ENCODE data around the gene FOXP1. TPM values are rescaled to one million over a fixed set of nuclear protein-coding genes. Genes with fewer than 3 reads are reported as not detected.

Gene FOXP1
- total RNA-seq, 1 experiment from 2014 or later: 75.3 TPM

GRCh38 chr3:71484452-71484851 lies 99.1 kb downstream of the FOXP1 start:
- no peak overlapping the region for H3K9ac ChIP-seq (ENCODE audit: extremely low read depth, insufficient read length, low read length)
- no peak overlapping the region for H4K5ac ChIP-seq (ENCODE audit: insufficient read length, low read depth, low read length)
- H3K27ac ChIP-seq (ENCODE audit: insufficient read length, low read depth, low read length): no peak overlapping the region
- no peak overlapping the region for H4K91ac ChIP-seq (ENCODE audit: insufficient read length, low read depth, low read length)
- H3K27ac Mint-ChIP-seq: no peak overlapping the region
- no peaks in the 10 kb centered on the region for H3K79me2 ChIP-seq (ENCODE audit: insufficient read depth, low read length)
- H2BK12ac ChIP-seq (ENCODE audit: insufficient read length, low read depth, low read length): no peak overlapping the region
- H3K18ac ChIP-seq (ENCODE audit: insufficient read length, low read depth, low read length): no peak overlapping the region
- H3K9me3 Mint-ChIP-seq: no peaks in the 10 kb centered on the region; a peak in 1 of 5 replicates
- no peak overlapping the region for H2BK5ac ChIP-seq (ENCODE audit: insufficient read length, low read length)
- H2BK15ac ChIP-seq (ENCODE audit: low read depth, low read length): no peak overlapping the region
- H3K56ac ChIP-seq (ENCODE audit: insufficient read length, low read depth, low read length): no peak overlapping the region
- no peak for DNase-seq
- H4K8ac ChIP-seq (replicated peaks; ENCODE audit: insufficient read length, low read depth, low read length): no peak overlapping the region
- no peaks in the 10 kb centered on the region for H3K79me1 ChIP-seq (ENCODE audit: insufficient read depth, low read depth, low read length, poor library complexity, severe bottlenecking)
- H3K4me1 ChIP-seq (ENCODE audit: insufficient read depth, low read length): no peaks in the 10 kb centered on the region; the same call in 1 of the 2 replicates
- no peaks in the 10 kb centered on the region for H3K27me3 ChIP-seq (ENCODE audit: insufficient read depth, low read length)
- H2AFZ ChIP-seq (ENCODE audit: low read length): no peak overlapping the region
- no peak overlapping the region for H3K4ac ChIP-seq (ENCODE audit: low read depth, low read length)
- H2BK120ac ChIP-seq (ENCODE audit: low read depth, low read length, poor library complexity, severe bottlenecking): no peak overlapping the region
- H3T11ph ChIP-seq (ENCODE audit: low read length): no peak overlapping the region
- no peaks in the 10 kb centered on the region for H4K20me1 ChIP-seq (ENCODE audit: control insufficient read depth, insufficient read depth, insufficient read length)
- no peak overlapping the region for H3K4me3 Mint-ChIP-seq
- peaks cover 0 to 5% (median 3%) of the 10 kb centered on the region in 3 experiments; a peak in 2 of 7 replicates for H3K36me3 Mint-ChIP-seq (ENCODE audit: insufficient read depth in 1 of 3, low read depth in 3 of 3)
- H3K4me2 ChIP-seq (ENCODE audit: insufficient read depth, insufficient read length, low read length): no peak overlapping the region
- no peak for TF ChIP-seq CTCF (conservative IDR thresholded peaks at IDR 0.05)
- no CpG with 5 or more reads among the region's 5 CpGs for WGBS (ENCODE audit: extremely low coverage, insufficient read length, low lambda C conversion rate)
- H3K9me3 ChIP-seq (ENCODE audit: control insufficient read depth, low read depth, low read length): no peaks in the 10 kb centered on the region
- H2BK20ac ChIP-seq (ENCODE audit: low read depth, low read length, poor library complexity, severe bottlenecking): no peak overlapping the region
- no peak overlapping the region for H3K23ac ChIP-seq (ENCODE audit: insufficient read length, low read depth, low read length)
- H3K4me1 Mint-ChIP-seq: peaks cover 24 to 26% of the 10 kb centered on the region in 2 experiments
- no peak overlapping the region for H2AK5ac ChIP-seq (ENCODE audit: insufficient read length, low read length)
- H3K23me2 ChIP-seq (ENCODE audit: insufficient read length, low read depth, low read length, poor library complexity, severe bottlenecking): no peaks in the 10 kb centered on the region
- H3K27me3 Mint-ChIP-seq (ENCODE audit: low read depth): no peaks in the 10 kb centered on the region
- no peak overlapping the region for H3K14ac ChIP-seq (ENCODE audit: insufficient read depth, low read length)

Data from H9 (cell line).